ENCODE measurements around the gene SYT15.
"Not testable (repeated sequence)": the region's sequence is repeated elsewhere in the genome, so short reads cannot be mapped to it uniquely, and the experiment has no call there.

Gene SYT15

DNA sequence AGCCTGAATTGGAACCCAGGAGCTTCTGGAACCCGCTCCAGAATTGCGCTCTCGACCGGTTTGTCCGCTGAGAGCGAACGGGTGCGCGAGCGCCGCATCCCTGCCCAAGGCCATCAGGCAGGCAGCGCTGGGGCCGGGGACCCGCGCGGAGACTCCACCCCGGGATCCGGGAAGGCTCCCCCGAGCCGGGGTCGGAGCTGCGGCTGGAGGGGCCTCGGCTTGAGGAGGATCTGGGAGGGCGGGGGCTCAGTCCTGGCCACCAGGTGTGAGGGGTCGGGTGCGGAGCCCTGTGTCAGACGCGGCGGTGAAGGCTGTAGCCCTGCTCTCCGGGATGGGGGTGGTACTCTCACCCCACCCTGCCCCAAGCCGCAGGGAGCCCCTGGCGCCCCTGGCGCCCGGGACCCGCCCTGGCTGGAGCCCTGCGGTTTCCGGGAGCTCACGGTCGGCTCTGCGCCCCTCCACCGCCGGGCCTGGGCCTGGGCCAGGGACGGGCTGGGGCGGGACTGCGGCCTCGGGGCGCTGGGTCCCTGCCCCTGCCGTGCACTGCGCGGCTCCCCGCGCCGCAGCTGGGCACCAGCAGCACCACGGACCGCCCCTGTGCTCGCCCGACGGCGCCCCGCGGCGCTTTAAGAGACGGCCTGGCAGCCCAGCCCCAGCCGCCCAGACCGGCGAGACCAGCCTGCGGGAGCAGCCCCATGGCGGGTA is at the start of gene SYT15:
SYT15 (plus strand) TSS at position 655 of the 705 bp plus-strand sequence; CDS start at position 696, 41 bp downstream.
- H3K9me2 ChIP-seq (replicated peaks; ENCODE audit: low read depth, low read length); H3F3A ChIP-seq (ENCODE audit: low read depth); H3K4me2 ChIP-seq (ENCODE audit: low read depth, low read length, poor library complexity, severe bottlenecking); H3K9me3 ChIP-seq (ENCODE audit: insufficient read depth, low read depth, low read length); H3K79me2 ChIP-seq (ENCODE audit: insufficient read depth, low read length); H2AFZ ChIP-seq (ENCODE audit: low read length); H4K20me1 ChIP-seq (ENCODE audit: insufficient read depth, low read length, poor library complexity, severe bottlenecking); H3K4me3 ChIP-seq (ENCODE audit: low read length, poor library complexity, severe bottlenecking); H3K4me1 ChIP-seq (ENCODE audit: insufficient read depth, low read length, poor library complexity, severe bottlenecking); H3K9ac ChIP-seq (ENCODE audit: low read depth, low read length, poor library complexity, severe bottlenecking); H3K36me3 ChIP-seq (ENCODE audit: insufficient read depth, low read length); H3K27me3 ChIP-seq (ENCODE audit: insufficient read depth, low read length, poor library complexity, severe bottlenecking): not testable (repeated sequence)

DNA sequence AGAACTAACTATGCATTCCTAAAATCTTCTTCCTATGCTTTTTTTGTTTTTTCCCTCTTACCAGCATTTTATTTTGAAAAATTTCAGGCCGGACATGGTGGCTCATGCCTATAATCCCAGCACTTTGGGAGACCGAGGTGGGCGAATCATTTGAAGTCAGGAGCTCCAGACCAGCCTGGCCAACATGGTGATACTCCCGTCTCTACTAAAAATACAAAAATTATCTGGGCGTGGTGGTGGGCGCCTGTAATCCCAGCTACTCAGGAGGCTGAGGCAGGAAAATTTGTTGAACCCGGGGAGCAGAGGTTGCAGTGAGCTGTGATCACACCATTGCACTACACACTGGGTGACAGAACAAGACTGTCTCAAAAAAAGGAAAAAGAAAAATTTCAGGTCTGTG is 49.2 kb upstream of the SYT15 start:
- not testable (repeated sequence) for H3K36me3 ChIP-seq (ENCODE audit: insufficient read depth, low read length); H4K20me1 ChIP-seq (ENCODE audit: insufficient read depth, low read length, poor library complexity, severe bottlenecking); H3F3A ChIP-seq (ENCODE audit: low read depth); H3K9me2 ChIP-seq (replicated peaks; ENCODE audit: low read depth, low read length); H3K4me1 ChIP-seq (ENCODE audit: insufficient read depth, low read length, poor library complexity, severe bottlenecking); H3K4me3 ChIP-seq (ENCODE audit: low read length, poor library complexity, severe bottlenecking); H3K9ac ChIP-seq (ENCODE audit: low read depth, low read length, poor library complexity, severe bottlenecking); H3K27me3 ChIP-seq (ENCODE audit: insufficient read depth, low read length, poor library complexity, severe bottlenecking); H3K9me3 ChIP-seq (ENCODE audit: insufficient read depth, low read depth, low read length); H2AFZ ChIP-seq (ENCODE audit: low read length); H3K79me2 ChIP-seq (ENCODE audit: insufficient read depth, low read length); H3K4me2 ChIP-seq (ENCODE audit: low read depth, low read length, poor library complexity, severe bottlenecking)

DNA sequence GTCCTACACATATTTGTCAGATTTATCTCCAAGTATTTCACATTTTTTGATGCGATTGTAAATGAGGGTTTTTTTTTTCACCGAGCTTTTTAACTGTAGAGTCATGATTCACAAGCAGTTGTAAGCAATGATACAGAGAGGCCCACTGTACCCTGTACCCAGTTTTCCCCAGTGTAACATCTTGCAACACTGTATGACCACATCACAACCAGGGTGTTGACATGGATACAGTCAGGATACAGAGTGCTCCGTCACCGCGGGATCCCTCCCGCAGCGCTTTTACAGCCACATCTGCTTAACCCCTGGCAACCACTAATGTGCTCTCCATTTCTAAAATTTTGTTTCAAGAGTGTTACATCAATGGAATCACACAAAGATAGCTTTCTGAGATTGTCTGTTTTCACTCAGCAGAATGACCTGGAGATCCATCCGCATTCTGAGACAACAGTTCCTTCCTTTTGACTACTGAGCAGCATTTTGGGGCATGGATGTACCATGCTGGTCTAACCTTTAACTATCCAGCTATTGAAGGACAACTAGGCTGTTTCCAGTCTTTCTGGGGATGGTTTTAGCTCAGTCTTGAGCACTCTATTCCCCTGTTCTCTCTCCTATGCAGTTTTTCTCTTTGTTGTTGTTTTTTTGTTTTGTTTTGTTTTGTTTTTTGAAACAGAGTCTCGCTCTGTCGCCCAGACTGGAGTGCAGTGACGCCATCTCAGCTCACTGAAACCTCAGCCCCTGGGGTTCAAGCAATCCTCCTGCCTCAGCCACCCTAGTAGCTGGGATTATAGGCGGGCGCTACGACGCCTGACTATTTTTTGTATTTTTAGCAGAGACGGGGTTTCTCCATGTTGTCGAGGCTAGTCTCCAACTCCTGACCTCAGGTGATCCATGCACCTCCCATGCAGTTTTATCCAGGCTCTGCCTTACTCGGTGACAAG is 48.4 kb upstream of the SYT15 start:
- Histone ChIP-seq H3K36me3 (ENCODE audit: insufficient read depth, low read length) (no peaks in the 10 kb centered on the region), H2AFZ (ENCODE audit: low read length) (no peak overlapping the region), H3K9me3 (ENCODE audit: insufficient read depth, low read depth, low read length) (no peaks in the 10 kb centered on the region), H3K9me2 (replicated peaks; ENCODE audit: low read depth, low read length) (no peaks in the 10 kb centered on the region), H3K4me3 (ENCODE audit: low read length, poor library complexity, severe bottlenecking) (no peak overlapping the region), H3K9ac (ENCODE audit: low read depth, low read length, poor library complexity, severe bottlenecking) (no peak overlapping the region), H3K4me1 (ENCODE audit: insufficient read depth, low read length, poor library complexity, severe bottlenecking) (peaks cover under 1% of the 10 kb centered on the region), H3K4me2 (ENCODE audit: low read depth, low read length, poor library complexity, severe bottlenecking) (no peak overlapping the region), H3K79me2 (ENCODE audit: insufficient read depth, low read length) (no peaks in the 10 kb centered on the region), H4K20me1 (ENCODE audit: insufficient read depth, low read length, poor library complexity, severe bottlenecking) (no peaks in the 10 kb centered on the region), H3K27me3 (ENCODE audit: insufficient read depth, low read length, poor library complexity, severe bottlenecking) (no peaks in the 10 kb centered on the region), H3F3A (ENCODE audit: low read depth) (no peaks in the 10 kb centered on the region)
- TF ChIP-seq EZH2phosphoT487 (IDR thresholded peaks at IDR 0.05; ENCODE audit: borderline replicate concordance) = no peak
- TF ChIP-seq, protein P1, sequence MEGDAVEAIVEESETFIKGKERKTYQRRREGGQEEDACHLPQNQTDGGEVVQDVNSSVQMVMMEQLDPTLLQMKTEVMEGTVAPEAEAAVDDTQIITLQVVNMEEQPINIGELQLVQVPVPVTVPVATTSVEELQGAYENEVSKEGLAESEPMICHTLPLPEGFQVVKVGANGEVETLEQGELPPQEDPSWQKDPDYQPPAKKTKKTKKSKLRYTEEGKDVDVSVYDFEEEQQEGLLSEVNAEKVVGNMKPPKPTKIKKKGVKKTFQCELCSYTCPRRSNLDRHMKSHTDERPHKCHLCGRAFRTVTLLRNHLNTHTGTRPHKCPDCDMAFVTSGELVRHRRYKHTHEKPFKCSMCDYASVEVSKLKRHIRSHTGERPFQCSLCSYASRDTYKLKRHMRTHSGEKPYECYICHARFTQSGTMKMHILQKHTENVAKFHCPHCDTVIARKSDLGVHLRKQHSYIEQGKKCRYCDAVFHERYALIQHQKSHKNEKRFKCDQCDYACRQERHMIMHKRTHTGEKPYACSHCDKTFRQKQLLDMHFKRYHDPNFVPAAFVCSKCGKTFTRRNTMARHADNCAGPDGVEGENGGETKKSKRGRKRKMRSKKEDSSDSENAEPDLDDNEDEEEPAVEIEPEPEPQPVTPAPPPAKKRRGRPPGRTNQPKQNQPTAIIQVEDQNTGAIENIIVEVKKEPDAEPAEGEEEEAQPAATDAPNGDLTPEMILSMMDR (conservative IDR thresholded peaks at IDR 0.05; ENCODE audit: low read length) = no peak

DNA sequence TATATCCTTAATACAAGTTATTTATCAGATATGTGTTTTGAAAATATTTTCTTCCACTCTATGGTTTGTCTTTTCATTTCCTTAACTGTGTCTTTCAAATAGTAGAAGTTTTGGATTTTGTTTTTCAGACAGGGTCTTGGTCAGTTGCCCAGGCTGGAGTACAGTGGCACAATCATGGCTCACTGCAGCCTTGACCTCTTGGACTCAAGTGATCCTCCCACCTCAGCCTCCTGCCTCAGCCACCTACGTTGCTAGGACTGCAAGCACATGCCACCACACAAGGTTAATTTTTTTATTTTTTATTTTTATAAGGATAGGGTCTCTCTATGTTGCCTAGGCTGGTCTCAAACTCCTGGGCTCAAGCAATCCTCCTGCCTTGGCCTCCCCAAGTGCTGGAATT is 46.7 kb upstream of the SYT15 start:
- H2AFZ ChIP-seq (ENCODE audit: low read length); H3K9me2 ChIP-seq (replicated peaks; ENCODE audit: low read depth, low read length); H3K9ac ChIP-seq (ENCODE audit: low read depth, low read length, poor library complexity, severe bottlenecking); H3K79me2 ChIP-seq (ENCODE audit: insufficient read depth, low read length); H3K4me1 ChIP-seq (ENCODE audit: insufficient read depth, low read length, poor library complexity, severe bottlenecking); H3F3A ChIP-seq (ENCODE audit: low read depth); H3K27me3 ChIP-seq (ENCODE audit: insufficient read depth, low read length, poor library complexity, severe bottlenecking); H3K4me3 ChIP-seq (ENCODE audit: low read length, poor library complexity, severe bottlenecking); H3K36me3 ChIP-seq (ENCODE audit: insufficient read depth, low read length); H3K9me3 ChIP-seq (ENCODE audit: insufficient read depth, low read depth, low read length); H4K20me1 ChIP-seq (ENCODE audit: insufficient read depth, low read length, poor library complexity, severe bottlenecking); H3K4me2 ChIP-seq (ENCODE audit: low read depth, low read length, poor library complexity, severe bottlenecking): not testable (repeated sequence)
